ENCODE results near the gene CREBZF.
"Not testable (repeated sequence)": the region's sequence is repeated elsewhere in the genome, so short reads cannot be mapped to it uniquely, and the experiment has no call there.

DNA sequence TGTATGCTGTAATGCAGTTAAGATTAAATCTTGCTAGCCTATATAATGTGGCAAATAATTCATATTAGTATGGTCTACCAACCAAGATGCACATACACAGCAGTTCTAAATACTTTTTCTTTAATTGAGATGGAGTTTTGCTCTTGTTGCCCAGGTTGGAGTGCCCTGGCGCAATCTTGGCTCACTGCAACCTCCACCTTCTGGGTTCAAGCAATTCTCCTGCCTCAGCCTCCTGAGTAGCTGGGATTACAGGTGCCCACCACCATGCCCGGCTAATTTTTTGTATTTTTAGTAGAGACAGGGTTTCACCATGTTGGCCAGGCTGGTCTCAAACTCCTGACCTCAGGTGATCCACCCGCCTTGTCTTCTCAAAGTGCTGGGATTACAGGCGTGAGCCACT is 10.6 kb downstream of the CREBZF start:
- not testable (repeated sequence) for TF ChIP-seq OVOL2 (CRISPR knock-in tag; IDR thresholded peaks at IDR 0.05; ENCODE audit: borderline replicate concordance); NFYB (CRISPR knock-in tag; conservative IDR thresholded peaks at IDR 0.05; ENCODE audit: low read depth); ZNF263 (CRISPR knock-in tag; IDR thresholded peaks at IDR 0.05; ENCODE audit: low read depth); IRF2 (CRISPR knock-in tag; IDR thresholded peaks at IDR 0.05; ENCODE audit: borderline replicate concordance, low read depth); SP1 (CRISPR knock-in tag; conservative IDR thresholded peaks at IDR 0.05)
- TF ChIP-seq, protein P1, sequence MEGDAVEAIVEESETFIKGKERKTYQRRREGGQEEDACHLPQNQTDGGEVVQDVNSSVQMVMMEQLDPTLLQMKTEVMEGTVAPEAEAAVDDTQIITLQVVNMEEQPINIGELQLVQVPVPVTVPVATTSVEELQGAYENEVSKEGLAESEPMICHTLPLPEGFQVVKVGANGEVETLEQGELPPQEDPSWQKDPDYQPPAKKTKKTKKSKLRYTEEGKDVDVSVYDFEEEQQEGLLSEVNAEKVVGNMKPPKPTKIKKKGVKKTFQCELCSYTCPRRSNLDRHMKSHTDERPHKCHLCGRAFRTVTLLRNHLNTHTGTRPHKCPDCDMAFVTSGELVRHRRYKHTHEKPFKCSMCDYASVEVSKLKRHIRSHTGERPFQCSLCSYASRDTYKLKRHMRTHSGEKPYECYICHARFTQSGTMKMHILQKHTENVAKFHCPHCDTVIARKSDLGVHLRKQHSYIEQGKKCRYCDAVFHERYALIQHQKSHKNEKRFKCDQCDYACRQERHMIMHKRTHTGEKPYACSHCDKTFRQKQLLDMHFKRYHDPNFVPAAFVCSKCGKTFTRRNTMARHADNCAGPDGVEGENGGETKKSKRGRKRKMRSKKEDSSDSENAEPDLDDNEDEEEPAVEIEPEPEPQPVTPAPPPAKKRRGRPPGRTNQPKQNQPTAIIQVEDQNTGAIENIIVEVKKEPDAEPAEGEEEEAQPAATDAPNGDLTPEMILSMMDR (IDR thresholded peaks at IDR 0.05): not testable (repeated sequence)
- TF ChIP-seq, protein P2, sequence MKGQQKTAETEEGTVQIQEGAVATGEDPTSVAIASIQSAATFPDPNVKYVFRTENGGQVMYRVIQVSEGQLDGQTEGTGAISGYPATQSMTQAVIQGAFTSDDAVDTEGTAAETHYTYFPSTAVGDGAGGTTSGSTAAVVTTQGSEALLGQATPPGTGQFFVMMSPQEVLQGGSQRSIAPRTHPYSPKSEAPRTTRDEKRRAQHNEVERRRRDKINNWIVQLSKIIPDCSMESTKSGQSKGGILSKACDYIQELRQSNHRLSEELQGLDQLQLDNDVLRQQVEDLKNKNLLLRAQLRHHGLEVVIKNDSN (CRISPR knock-in tag; IDR thresholded peaks at IDR 0.05): not testable (repeated sequence)
